GM12874 (cell line): ENCODE results near the gene C11orf58.
A peak's percentile ranks its signal among the peaks of the same experiment; 100 is the strongest.

ENCODE experiments used
- TF ChIP-seq, protein P1 (sequence below): IDR thresholded peaks from 2 replicates; pipeline ENCODE4 v1.5.1; 2011; ENCODE audit warnings: low read depth, mild to moderate bottlenecking, control low read depth, low read length, moderate library complexity; ENCODE audit not compliant: insufficient read depth

Gene C11orf58

DNA sequence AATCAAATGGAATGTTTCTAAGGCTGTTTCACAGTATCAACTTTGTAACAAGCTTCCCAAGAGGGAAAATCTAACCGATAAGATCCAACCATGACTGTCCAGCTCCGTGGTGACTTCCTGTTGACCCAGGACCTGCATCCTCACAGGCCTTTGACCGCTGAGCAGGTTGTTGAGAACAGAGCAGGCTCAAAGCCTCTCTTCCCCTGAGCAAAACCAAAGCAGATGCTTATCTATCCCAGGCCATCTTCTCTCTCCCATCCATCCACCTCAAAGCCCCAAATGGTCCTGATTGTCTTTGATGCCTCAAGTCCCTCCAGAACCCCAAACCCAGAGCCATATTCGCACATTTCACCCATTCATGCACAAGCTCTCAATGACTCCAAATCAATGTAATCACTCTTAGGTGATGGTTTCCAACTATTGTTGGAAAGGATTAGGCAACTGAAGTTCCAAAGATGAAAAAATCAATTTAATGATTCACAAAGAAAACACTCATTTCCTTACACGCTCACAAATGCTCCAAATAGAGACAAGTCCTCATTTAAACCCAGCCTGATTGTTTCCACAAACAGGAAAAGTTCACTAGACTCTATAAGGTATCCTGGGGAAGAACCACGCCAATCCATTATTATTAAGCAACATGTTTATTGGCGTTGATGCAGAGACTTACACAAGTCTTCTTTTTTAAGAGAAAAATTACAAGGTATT lies 48.7 kb downstream of the C11orf58 start:
- TF ChIP-seq, protein P1, sequence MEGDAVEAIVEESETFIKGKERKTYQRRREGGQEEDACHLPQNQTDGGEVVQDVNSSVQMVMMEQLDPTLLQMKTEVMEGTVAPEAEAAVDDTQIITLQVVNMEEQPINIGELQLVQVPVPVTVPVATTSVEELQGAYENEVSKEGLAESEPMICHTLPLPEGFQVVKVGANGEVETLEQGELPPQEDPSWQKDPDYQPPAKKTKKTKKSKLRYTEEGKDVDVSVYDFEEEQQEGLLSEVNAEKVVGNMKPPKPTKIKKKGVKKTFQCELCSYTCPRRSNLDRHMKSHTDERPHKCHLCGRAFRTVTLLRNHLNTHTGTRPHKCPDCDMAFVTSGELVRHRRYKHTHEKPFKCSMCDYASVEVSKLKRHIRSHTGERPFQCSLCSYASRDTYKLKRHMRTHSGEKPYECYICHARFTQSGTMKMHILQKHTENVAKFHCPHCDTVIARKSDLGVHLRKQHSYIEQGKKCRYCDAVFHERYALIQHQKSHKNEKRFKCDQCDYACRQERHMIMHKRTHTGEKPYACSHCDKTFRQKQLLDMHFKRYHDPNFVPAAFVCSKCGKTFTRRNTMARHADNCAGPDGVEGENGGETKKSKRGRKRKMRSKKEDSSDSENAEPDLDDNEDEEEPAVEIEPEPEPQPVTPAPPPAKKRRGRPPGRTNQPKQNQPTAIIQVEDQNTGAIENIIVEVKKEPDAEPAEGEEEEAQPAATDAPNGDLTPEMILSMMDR = no peak

DNA sequence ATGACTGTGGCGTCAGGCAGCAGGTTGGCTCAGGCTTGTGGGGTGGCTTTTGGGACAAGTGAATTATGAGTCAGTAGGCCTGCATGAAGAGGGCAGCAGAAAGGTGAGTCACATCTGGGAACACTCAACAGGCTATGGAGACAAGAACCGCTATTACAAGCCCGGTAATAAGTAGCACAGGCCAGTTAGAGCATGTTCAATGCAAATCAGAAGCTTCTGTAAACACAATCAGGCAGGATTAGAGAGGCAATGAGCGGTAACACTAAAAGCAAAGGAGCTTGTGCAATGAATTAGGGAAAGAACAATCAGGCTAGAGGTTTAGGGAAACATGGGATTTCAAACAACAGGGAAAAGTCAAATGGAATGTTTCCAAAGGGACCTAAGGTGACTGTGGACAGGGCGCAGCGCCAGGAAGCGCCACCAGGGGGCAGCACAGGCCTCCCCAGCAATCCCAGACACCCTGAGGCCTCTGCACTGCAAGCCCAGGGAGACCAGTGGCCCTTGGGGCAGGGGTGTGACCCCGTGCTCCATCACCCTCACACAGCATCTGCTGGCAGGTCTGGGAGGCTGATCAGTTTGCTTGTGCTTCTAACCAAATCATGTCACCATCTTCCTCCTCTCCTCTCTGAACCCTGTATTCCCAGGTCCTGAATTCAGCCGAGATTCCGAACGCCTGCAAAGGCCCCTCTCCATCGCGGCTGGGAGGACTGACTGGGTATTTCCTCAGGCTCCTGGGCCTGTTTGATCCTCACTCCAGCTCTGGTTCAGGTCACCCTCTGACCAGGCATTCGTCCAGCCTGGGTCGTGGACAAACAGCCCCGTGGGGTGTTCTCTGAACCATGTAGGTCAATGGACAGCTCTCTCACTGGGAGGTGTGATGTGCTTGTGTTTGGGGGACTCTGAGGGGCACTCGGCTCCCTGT lies 50.0 kb downstream of the C11orf58 start:
- TF ChIP-seq, protein P1 = peak; percentile 99

DNA sequence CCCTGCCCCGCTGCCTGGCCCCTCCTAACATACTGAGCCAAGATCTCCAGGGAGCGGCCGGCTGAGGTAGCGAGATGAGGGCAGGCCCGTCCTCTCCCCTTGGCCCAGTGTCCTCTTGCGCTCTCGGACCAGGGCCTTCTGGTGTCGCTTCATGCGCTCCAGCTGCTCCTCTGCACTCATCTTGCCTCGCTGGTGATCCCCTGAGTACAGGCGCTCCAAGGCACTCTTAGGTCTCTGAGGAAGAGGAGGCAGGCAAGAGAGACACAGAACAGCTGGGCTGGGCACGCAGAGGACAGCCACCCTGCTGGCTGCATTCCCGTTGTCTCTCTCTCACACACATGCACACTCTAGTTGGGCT lies 50.6 kb downstream of the C11orf58 start:
- TF ChIP-seq, protein P1 = no peak

DNA sequence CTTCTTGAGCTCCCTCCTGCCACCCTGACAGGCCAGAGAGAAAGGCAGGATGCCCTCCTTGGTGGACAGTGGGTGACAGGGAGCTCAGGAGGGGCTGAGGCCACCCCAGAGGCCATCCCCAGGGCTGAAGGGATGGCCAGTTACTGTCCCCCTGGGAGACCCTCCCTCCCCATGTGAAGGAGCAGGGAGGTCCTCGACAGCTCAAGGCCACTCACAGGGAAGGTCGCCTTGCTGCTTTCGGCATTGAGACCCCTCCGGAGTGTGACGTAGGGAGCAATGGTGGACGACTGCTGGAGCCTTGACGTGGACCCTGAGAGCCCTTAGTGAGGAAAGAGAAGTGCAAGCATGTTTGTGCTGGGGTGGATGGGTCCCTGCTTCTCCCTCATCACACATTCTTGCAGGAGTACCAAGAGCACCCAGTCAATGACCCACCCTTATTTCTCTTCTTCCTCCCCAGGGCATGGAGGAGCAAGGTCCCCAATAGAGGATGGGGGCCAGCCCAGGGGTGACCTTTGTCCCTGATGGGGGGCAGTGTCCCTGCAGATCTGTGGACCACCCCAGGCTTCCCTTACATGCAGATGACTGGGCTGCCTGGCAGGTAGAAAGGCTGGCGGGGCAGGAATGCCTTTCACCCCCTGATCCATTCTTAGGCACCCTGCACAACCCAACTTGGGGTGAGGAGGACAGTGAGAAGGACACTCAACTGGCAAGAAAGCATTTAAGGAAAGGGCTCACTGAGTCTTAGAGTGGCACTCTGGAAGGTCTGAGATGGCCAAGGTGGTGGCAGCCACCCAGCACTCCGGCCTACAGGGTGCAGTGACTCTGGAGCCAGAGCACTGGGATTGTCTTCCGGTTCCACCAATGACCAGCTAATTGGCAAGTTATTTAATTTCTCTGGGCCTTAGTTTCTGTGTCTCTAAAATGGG lies 51.4 kb downstream of the C11orf58 start:
- TF ChIP-seq, protein P1 = no peak

DNA sequence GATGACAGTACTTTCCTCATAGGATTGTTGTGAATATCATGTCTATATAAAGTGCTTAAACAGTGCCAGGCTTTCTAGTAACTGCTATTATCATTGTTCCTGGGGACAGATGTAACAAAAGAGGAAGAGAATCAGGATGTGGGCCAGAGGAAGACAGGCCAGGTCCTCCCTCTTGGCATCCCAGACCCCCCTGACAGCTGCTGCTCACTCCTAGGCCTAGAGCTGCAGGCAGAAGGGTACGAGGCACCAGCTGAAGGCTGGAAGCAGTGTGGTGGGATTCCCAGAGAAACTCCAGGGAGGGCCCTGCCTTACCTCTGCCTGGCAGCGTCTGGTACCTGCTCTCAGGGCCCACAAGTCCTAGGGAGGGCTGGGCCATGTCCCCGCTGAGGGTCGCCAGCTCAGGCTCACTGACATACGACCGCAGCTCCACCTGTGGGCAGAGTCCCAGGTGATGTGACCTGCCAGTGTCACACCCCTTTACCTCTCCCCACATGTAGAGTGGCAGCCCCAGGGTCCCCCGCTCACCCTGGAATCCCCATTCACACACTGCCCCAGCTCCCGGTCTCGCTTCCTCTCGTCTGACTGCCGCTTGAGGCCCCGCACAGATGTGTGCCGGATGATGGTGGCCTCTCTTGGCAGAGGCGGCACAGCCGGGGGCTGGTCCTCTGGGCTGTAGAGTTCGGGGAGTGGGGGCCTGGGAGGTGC lies 52.2 kb downstream of the C11orf58 start:
- TF ChIP-seq, protein P1 = no peak

DNA sequence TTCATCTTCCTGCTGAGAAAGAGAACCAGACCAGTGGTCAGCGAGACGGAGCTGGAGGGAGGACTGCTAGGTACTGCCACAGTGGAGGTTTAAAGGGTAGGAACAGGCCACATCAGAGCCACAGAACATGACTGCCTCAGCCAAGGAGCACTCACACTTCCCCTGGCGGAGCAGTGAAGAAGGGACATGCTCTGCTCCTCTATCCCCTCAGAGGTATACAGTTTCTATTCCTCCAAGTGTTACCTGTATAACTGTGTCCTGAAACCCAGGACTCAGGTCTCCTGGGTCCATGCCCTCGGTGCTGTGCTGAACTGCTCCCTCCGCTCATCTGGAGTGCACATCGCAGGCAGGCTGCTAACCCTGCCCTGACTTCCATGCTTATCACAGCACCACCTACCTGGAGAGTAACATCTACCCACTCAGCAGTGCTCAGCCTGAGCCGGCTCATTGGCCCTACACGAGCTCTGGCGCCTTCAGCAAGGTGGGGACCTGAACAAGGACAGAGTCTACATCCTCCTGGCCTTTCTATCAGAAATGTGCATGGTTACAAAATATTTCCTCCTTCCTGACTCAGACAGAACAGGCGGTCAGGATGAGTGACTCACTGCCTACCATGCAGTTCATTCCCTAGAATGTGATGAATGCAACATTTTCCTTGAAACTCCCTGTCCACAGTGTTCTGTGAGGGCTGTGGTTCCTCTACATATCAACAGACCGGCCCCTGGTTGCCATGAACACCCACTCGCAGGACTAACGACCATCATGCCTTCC lies 52.9 kb downstream of the C11orf58 start:
- TF ChIP-seq, protein P1 = no peak
